Activated T-helper 17 cell treated with anti-CD3 and anti-CD28 coated beads, Interleukin-2, amount 50 U/mL, for 72 hours (primary cell): ENCODE results near the gene CASS4. TPM values are rescaled to one million over a fixed set of nuclear protein-coding genes. Genes with fewer than 3 reads are reported as not detected.
"Not testable (repeated sequence)": the region's sequence is repeated elsewhere in the genome, so short reads cannot be mapped to it uniquely, and the experiment has no call there.

Source experiments
- ATAC-seq: fragments of 150-1000 bp; cut with Tn5 transposase; replicated peaks from 2 replicates; pipeline ENCODE4 v1.10.0; 2021; ENCODE audit warnings: mild to moderate bottlenecking, moderate library complexity
- H3K27ac Mint-ChIP-seq: one replicate; pipeline ENCODE4 v1.8.0; 2022; ENCODE audit warnings: mixed read lengths
- H3K27me3 Mint-ChIP-seq: one replicate; pipeline ENCODE4 v1.8.0; 2022; ENCODE audit warnings: mixed read lengths
- H3K36me3 Mint-ChIP-seq: one replicate; pipeline ENCODE4 v1.8.0; 2022; ENCODE audit warnings: low read depth, mild to moderate bottlenecking, mixed read lengths
- H3K4me1 Mint-ChIP-seq: one replicate; pipeline ENCODE4 v1.8.0; 2022; ENCODE audit warnings: mixed read lengths
- H3K4me3 Mint-ChIP-seq: one replicate; pipeline ENCODE4 v1.8.0; 2022; ENCODE audit warnings: mild to moderate bottlenecking, mixed read lengths
- H3K9me3 Mint-ChIP-seq: one replicate; pipeline ENCODE4 v1.8.0; 2022; ENCODE audit warnings: mixed read lengths
- total RNA-seq, 2 donors: library from RNA; stranded (reverse); gene quantifications; one replicate each; pipeline ENCODE4 v1.2.3, GENCODE V29; 2022

Gene CASS4
- total RNA-seq, 2 donors from 2014 or later, result 5.1 to 9.4 TPM

DNA sequence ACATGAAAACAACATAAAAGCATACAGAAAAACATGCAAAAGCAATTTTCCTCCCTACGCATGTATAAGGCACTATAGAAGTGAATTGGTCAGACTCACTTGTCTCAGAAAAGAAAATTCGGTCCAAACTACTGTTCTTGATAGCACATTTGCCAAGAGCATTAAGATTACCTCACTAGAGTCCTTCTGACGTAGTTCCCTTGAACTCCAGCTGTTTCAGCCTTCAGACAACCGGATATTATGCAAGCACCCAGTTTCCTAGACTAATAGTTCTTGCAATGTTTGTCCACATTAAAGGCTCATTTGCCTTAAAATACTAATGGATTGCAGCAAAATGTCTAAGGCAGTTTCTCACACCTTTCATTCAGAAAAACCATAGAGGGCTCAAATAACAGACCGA is 2.5 kb upstream of the CASS4 start:
- Mint-ChIP-seq H3K4me1 (peaks cover 11% of the 10 kb centered on the region), H3K4me3 (no peak overlapping the region), H3K9me3 (no peaks in the 10 kb centered on the region), H3K27me3 (no peaks in the 10 kb centered on the region), H3K36me3 (peaks cover 81% of the 10 kb centered on the region), H3K27ac (no peak overlapping the region)
- ATAC-seq, result no peak

DNA sequence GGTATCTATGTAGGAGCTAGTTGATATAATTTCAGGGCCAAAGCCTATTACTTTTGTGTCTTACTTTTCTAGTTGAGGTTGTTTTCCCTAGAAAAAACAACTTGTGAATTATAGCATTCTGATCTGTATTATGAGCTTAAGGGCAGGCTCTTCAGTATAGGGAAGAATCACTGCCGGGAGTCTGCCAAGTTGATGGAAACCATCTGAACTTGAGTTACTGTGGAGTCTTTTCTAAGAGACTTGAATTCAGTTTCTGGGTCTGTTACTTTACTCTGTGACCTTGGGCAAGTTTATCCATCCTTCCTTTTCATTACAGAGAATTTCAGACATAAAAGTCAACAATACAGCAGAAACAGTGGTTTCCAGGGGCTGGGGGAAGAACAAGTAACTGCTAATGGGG is 2.1 kb upstream of the CASS4 start:
- peak overlapping the region; percentile 58 for H3K27ac Mint-ChIP-seq

DNA sequence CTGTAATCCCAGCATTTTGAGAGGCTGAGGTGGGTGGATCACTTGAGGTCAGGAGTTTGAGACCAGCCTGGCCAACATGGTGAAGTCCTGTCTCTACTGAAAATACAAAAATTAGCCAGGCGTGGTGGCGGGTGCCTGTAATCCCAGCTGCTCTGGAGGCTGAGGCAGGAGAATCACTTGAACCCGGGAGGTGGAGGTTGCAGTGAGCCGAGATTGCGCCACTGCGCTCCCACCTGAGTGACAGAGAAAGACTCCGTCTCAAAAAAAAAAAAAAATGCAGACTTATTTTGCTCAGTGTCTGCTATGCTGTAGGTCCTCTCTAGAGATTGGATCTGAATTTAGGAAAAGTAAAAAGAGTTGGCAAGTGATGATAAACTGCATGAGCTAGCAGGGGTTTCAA is 773 bp upstream of the CASS4 start:
- H3K27me3 Mint-ChIP-seq, ATAC-seq, H3K9me3 Mint-ChIP-seq: not testable (repeated sequence)
- Mint-ChIP-seq H3K27ac (peak overlapping the region; percentile 86), H3K4me1 (peaks cover 17% of the 10 kb centered on the region), H3K4me3 (peak overlapping the region; percentile 80), H3K36me3 (peaks cover 70% of the 10 kb centered on the region)

More for the DNA sequence above, 2.1 kb upstream of the CASS4 start:
- ATAC-seq, result no peak
- Mint-ChIP-seq H3K9me3 (no peaks in the 10 kb centered on the region), H3K36me3 (peaks cover 79% of the 10 kb centered on the region), H3K27me3 (no peaks in the 10 kb centered on the region), H3K4me1 (peaks cover 14% of the 10 kb centered on the region), H3K4me3 (no peak overlapping the region)

DNA sequence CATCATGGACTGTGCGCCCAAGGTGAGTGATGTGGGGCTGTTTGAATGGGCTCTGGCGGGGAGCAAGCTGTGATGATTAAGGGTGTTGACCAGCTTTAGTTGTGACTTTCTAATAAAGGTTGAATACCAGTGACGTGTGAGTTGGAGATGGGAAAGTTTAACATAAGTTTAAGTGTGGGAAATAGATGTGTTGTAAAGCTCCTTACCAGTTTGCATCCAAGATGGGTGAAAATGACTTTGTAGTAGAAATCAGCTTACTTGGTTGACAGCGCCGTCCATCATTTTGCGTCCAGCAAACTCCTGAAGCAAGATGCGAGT is 372 bp downstream of the CASS4 start:
- peaks cover 26% of the 10 kb centered on the region for H3K4me1 Mint-ChIP-seq
- H3K27ac Mint-ChIP-seq, result peak overlapping the region; percentile 86
- H3K36me3 Mint-ChIP-seq, result peaks cover 69% of the 10 kb centered on the region
- no peaks in the 10 kb centered on the region for H3K27me3 Mint-ChIP-seq
- no peaks in the 10 kb centered on the region for H3K9me3 Mint-ChIP-seq
- peak overlapping the region; percentile 80 for H3K4me3 Mint-ChIP-seq
- ATAC-seq, result no peak

DNA sequence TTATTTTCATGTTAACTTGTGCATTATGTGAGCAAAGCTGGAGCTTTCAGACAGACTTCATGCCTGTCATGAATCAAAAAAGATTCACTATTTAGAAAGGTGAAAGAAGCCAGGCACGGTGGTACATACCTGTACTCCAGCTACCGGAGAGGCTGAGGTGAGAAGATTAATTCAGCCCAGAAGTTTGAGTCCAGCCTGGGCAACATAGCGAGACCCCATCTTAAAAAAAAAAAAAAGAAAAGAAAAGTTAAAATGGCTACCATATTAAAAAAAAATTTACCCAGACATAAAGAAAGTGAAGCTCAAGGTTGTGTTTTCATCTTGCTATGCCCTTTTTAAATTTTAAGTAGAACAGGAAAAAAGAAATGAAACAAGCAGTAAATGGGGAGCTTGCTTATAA is 889 bp downstream of the CASS4 start:
- no peaks in the 10 kb centered on the region for H3K9me3 Mint-ChIP-seq
- no peak for ATAC-seq
- H3K4me1 Mint-ChIP-seq, result peaks cover 31% of the 10 kb centered on the region
- peaks cover 66% of the 10 kb centered on the region for H3K36me3 Mint-ChIP-seq
- peak overlapping the region; percentile 86 for H3K27ac Mint-ChIP-seq
- H3K27me3 Mint-ChIP-seq, result no peaks in the 10 kb centered on the region
- H3K4me3 Mint-ChIP-seq, result peak overlapping the region; percentile 80

DNA sequence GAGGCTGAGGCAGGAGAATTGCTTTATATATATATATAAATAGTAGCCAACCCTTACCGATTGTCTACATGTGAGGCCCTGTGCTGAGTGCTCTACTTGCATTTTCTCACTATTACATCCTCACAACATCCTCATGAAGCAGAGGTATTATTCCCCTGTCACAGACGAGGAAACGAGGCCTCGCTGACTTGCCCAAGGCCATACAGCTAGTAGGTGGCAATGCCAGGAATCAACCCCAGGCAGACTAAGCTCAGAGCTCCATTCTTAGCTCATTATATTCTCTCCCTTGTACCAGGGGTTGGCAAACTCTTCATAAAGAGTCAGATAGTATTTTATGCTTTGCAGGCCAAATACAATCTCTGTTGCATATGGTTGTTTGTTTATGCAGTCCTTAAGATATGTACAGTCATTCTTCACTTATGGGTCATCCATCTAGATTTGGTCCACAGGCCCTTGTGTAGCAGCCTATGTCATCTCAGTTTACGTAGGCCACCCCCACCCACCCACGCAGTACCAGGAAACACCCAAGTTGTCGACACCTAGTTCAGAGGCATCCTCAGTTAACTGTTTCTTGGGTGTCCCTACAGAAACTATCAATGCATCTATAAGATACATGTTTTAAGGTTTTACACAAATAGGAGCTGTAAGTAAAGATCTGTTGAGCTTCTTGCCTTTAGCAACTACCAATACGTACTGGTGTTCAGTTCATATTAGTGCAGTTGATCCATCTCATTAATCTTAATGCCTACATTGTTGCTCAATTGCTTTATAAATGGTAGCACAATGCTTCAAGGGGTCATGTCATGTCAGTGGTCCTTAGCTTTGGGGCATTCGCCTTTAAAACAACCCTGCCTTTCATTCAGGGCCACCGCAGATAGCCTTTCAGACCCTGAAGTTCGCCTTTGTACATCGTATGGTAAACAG is 3.0 kb downstream of the CASS4 start:
- H3K4me3 Mint-ChIP-seq, result peak overlapping the region; percentile 80
- peaks cover 43% of the 10 kb centered on the region for H3K4me1 Mint-ChIP-seq
- peak; percentile 81 for ATAC-seq
- peaks cover 45% of the 10 kb centered on the region for H3K36me3 Mint-ChIP-seq
- no peaks in the 10 kb centered on the region for H3K9me3 Mint-ChIP-seq
- H3K27me3 Mint-ChIP-seq, result no peaks in the 10 kb centered on the region
- peak overlapping the region; percentile 86 for H3K27ac Mint-ChIP-seq

DNA sequence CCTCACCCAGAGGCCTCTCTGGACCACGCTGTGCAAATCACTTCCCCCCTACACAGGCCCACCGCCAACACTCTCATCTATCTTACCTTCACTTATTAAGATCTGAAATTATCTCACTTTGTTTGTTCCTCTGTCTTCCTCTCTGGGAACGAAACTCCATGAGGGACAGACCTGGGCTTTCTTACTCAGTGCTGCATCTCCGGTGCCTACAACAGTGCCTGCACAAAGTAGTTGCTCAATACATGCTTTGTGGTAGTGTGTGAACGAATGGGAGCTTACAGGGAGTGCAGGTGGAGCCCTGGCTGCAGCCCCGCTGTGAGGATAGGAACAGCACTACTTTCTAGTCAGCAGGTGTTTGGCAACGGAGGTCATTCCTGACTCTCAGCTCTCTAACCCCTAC is 5.3 kb downstream of the CASS4 start:
- no peaks in the 10 kb centered on the region for H3K27me3 Mint-ChIP-seq
- no peak for ATAC-seq
- H3K27ac Mint-ChIP-seq, result peak overlapping the region; percentile 88
- no peaks in the 10 kb centered on the region for H3K9me3 Mint-ChIP-seq
- peaks cover 46% of the 10 kb centered on the region for H3K4me1 Mint-ChIP-seq
- peak overlapping the region; percentile 63 for H3K4me3 Mint-ChIP-seq
- peaks cover 34% of the 10 kb centered on the region for H3K36me3 Mint-ChIP-seq

DNA sequence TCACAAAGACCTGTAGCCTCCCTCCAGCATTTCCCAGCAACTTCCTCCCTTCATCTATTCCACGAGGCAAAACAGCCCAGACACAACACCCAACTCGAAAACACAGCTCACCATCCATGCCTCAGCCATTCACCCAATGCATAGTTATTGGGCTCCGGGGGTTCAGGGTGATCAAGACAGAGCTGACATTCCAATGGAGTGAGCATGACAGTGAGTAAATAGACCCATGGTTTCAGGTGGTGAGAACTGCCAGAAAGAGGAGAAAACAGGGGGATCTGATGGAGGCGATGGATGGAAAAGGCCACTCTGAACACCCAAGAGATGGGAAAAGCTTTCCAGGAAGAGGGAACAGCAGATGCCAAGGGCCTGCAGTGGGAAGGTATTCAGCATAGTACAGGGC is 5.9 kb downstream of the CASS4 start:
- peaks cover 29% of the 10 kb centered on the region for H3K36me3 Mint-ChIP-seq

DNA sequence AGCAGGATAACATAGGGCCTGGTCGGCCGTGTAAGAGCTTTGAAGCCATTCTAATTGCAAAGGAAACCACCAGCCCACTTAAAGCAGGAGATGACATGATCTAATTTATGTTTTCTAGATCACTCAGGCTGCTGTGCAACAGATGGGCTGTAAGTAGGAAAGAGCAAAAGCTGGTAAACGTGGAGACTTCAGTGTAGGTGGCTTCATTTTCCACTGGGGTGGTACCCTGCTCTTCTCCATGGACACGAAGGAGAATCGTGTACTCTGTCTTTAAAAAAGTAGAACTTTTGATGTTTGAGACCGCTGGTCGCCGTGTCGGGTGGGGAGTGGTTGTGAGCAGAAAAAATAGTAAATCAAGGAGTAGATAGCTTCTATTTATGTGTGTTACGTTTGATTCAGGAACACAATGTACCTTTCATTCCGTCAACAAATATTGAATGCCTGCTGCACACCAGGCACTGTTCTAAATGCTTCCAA is 6.4 kb downstream of the CASS4 start:
- Mint-ChIP-seq H3K36me3 (peaks cover 27% of the 10 kb centered on the region), H3K4me1 (peaks cover 50% of the 10 kb centered on the region), H3K27me3 (no peaks in the 10 kb centered on the region), H3K27ac (peak overlapping the region; percentile 88), H3K9me3 (no peaks in the 10 kb centered on the region), H3K4me3 (peak overlapping the region; percentile 63)
- ATAC-seq, result peak; percentile 68

More for the DNA sequence above, 5.9 kb downstream of the CASS4 start:
- Mint-ChIP-seq H3K27me3 (no peaks in the 10 kb centered on the region), H3K4me1 (peaks cover 50% of the 10 kb centered on the region), H3K4me3 (peak overlapping the region; percentile 63), H3K27ac (peak overlapping the region; percentile 88), H3K9me3 (no peaks in the 10 kb centered on the region)
- no peak for ATAC-seq

DNA sequence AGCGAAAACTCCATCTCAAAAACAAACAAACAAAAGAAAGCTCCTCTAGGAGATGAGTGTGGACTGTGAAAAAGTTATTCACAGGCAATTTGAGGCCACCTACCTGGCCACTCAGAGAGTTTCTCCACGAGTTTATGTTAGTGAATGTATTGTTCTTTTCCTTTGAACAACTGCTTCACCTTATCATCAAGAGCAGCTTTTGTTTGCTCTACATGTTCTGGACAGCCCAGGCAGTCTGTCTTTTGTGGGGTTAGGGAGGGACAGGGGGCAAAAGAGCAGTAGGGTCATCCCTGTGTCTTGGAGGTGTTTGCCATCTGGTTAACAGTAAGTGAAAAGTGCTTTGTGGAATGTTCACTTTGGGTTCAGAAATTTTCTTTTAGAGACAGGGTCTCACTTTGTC is 8.0 kb downstream of the CASS4 start:
- Mint-ChIP-seq H3K36me3 (peaks cover 17% of the 10 kb centered on the region), H3K4me1 (peaks cover 44% of the 10 kb centered on the region), H3K27me3 (no peaks in the 10 kb centered on the region), H3K4me3 (no peak overlapping the region), H3K9me3 (no peaks in the 10 kb centered on the region), H3K27ac (no peak overlapping the region)
- ATAC-seq, result no peak

DNA sequence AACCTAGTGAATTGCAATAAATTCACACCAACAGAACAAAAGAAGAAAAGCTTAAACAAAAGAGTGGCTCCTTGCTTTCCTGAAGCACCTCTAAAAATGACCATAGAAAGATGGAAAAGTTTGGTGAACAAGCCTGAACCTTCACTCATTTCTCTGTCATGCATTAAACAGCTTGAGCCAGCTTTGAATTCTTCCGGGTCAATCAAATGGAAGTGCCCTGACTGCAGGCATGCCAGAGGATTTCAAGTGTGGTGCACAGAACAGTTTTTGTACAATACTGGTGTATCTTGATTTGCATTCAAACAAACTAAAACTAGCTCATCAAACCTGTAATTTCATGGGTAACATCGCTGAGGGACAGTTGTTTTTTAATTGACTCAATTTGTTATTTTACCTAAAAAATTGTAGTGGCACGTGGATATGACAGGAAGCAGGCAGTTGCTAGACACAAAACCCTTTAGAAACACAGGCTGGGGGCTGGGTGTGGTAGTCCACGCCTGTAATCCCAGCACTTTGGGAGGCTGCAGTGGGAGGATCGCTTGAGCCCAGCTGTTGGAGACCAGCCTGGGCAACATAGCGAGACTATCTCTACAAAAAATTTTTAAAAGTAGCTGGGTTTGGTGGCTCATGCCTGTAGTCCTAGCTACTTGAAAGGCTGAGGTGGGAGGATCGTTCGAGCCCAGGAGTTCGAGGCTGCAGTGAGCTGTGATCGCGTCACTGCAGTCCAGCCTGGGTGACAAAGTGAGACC is 9.1 kb downstream of the CASS4 start:
- peaks cover 41% of the 10 kb centered on the region for H3K4me1 Mint-ChIP-seq
- H3K27ac Mint-ChIP-seq, result peak overlapping the region; percentile 82
- ATAC-seq, result no peak
- no peaks in the 10 kb centered on the region for H3K9me3 Mint-ChIP-seq
- peak overlapping the region; percentile 61 for H3K4me3 Mint-ChIP-seq
- H3K36me3 Mint-ChIP-seq, result peaks cover 13% of the 10 kb centered on the region
- no peaks in the 10 kb centered on the region for H3K27me3 Mint-ChIP-seq

DNA sequence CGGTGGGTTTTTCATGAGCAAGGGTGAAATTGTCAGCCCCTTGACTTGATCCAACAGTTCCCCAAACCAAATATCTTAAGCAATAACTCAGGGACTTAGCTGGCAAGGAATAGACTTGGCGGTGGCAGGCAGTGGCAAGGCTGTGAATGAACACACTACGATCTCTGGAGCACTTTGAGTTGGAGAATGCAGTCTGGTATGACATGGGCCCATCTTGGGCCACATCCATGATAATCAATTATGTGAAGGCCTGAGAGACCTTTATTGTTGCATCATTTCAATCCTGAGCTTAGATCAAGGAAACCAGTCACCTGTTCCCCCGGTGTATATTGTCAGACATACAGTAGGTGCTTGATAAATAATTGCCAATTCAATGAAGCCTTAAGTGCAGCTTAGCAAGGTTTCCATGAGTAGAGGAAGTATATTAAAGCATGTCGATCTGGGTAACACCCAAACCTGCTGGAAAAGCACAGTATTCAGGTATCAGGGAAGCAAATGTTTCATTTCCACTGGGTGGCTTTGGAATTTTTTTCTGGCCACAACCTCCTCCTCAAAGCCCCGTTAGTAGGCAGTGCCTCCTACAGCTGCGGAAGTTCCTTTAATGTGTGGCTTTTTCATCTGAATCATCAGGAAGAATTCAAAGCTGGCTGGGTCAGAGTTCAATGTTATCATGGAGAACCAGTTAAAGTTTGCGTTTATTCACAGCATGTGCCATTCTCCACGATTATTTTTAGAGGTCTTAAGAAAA is 10.2 kb downstream of the CASS4 start:
- Mint-ChIP-seq H3K36me3 (peaks cover 4% of the 10 kb centered on the region), H3K27ac (peak overlapping the region; percentile 82), H3K27me3 (no peaks in the 10 kb centered on the region), H3K4me3 (peak overlapping the region; percentile 61), H3K4me1 (peaks cover 34% of the 10 kb centered on the region), H3K9me3 (no peaks in the 10 kb centered on the region)
- ATAC-seq, result no peak

DNA sequence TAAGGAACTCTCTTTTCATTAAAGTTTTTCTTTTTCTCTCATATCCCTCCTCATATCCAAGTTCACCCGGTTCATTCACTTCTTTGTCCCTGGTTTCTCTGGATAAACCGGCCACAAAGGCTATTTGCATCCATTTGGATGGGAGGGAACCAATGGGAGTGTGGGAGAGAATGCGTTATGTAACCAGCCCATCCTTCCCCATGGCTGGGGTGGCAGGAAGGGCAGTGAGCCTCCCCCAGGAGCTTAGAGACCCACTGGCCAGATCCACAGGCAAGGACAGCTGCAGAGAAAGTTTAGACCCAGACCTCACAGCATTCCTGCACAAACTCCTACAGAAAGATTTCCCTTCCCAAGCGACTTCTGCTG is 10.7 kb downstream of the CASS4 start:
- ATAC-seq, result no peak
- H3K9me3 Mint-ChIP-seq, result no peaks in the 10 kb centered on the region
- no peaks in the 10 kb centered on the region for H3K36me3 Mint-ChIP-seq
- no peaks in the 10 kb centered on the region for H3K27me3 Mint-ChIP-seq
- peak overlapping the region; percentile 61 for H3K4me3 Mint-ChIP-seq
- peak overlapping the region; percentile 82 for H3K27ac Mint-ChIP-seq
- H3K4me1 Mint-ChIP-seq, result peaks cover 34% of the 10 kb centered on the region

DNA sequence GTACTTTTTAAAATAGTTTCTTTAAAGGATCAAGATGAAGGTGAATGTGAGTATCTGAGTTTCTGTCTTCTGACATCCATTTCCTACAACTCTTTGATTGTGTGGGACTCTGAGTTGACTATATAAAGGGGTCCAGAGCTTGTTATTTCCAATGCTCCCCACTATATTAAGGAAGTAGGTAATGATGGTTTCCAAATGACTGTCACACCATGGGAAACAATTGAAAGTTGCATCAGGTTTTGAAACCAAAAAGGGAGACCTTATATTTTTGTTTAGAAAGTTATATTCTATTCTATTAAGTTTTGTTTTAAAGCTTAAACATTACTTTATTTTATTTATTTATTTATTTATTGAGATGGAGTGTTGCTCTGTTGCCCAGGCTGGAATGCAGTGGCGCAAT is 11.2 kb downstream of the CASS4 start:
- Mint-ChIP-seq H3K4me1 (peaks cover 34% of the 10 kb centered on the region), H3K4me3 (peak overlapping the region; percentile 61), H3K27ac (no peak overlapping the region), H3K36me3 (no peaks in the 10 kb centered on the region), H3K9me3 (no peaks in the 10 kb centered on the region), H3K27me3 (no peaks in the 10 kb centered on the region)
- no peak for ATAC-seq
